Stimulated activated CD4-positive, alpha-beta T cell treated with anti-CD3 and anti-CD28 coated beads, Interleukin-4, amount 100 ng/mL, for 48 hours (primary cell): ENCODE results near the gene CHST11.

ENCODE experiments used
- DNase-seq, 2 donors: peaks; one replicate each; pipeline ENCODE4 v3.0.0-alpha.2; 2020; ENCODE audit warnings: low read depth in 2 of 2

The CHST11 gene

GRCh38 chr12:104720339-104721038, 263.7 kb downstream of the CHST11 start:
- DNase-seq, result peak in 1 of 2 donors; percentile 27

DNA sequence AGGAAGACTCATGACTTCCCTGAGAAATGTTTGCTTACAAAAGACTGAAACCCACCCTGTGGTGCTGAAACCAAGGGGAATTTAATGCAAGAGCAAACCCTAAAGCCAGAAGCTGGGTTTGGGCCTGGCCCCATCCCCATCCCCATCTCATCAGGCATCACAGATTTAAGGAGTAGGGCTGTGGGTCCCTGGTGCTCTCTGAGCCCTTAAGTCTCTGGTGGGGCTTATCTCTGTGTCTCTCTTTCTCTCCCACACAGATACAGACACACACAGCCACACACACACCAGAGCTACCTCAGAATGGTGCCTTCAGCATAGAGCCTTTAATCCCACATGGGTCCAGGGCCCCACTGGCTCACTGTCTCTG, 264.3 kb downstream of the CHST11 start:
- no peak for DNase-seq

- no peak for DNase-seq
Measured at GRCh38 chr12:104721936-104722335, 265.2 kb downstream of the CHST11 start.

- no peak for DNase-seq
Measured at GRCh38 chr12:104722601-104723534, 266.1 kb downstream of the CHST11 start.

GRCh38 chr12:104723895-104724294, 267.1 kb downstream of the CHST11 start:
- DNase-seq, result no peak

GRCh38 chr12:104724992-104725585, 268.3 kb downstream of the CHST11 start:
- no peak for DNase-seq

GRCh38 chr12:104725610-104726009, 268.9 kb downstream of the CHST11 start:
- DNase-seq, result no peak

DNA sequence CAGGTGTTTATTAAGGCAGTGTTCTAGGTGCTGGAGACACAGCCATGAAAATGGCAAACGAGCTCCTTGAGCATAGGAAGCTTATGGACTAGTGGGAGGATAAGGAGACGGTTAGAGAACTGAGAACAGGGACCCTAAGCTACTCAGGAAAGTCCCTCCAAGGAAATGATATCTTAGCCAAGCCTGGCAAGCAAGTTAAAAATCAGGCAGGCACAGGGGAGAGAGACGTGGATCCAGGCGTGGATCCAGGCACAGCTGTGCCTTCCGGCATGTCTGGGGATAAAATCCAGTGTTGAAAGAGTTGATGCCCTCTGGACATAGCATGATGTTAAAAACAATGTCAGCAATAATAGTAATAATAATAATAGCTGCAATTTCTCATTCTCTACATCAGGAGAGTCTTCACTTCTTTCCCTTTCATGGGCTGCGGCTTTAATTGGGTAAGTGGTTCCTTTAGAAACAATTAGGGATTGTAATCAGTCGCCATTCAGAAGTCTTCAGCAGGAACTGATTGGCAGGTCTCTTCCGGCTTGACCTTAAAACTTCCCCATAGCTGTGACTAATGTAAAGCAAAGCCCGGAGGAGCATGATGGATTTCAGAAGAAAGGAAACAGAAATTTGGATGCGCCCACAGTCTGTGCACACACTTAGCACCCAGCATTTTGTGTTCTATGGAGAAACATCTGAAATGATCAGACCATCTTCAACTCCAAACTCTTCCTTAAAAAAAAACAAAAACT, 271.1 kb downstream of the CHST11 start:
- DNase-seq, result no peak

- no peak for DNase-seq
Measured at GRCh38 chr12:104729091-104729490, 272.3 kb downstream of the CHST11 start.

- no peak for DNase-seq
Measured at GRCh38 chr12:104729610-104730446, 273.1 kb downstream of the CHST11 start.

DNA sequence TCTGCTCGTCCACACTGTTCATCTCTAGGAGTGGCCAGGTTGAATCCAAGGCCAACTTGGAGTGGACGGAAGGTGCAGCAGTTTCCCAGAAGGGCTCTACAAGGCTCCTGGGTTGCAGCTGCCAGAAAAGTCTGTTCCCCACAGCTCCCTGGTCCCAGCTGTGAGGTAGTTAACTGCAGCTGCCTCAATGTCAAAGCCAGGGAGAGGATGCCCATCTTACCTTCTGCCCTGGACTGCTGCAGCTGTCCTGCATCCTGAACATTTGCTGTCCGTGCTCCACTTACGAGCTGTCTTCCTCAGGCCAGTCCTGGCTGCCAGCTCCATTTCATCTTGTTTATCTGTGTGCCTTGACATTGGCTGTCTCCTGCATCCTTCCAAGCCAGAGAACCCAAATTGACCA, 274.0 kb downstream of the CHST11 start:
- DNase-seq, result no peak

- no peak for DNase-seq
Measured at GRCh38 chr12:104733717-104734175, 277.0 kb downstream of the CHST11 start.

- no peak for DNase-seq
Measured at GRCh38 chr12:104734541-104735095, 277.9 kb downstream of the CHST11 start.

DNA sequence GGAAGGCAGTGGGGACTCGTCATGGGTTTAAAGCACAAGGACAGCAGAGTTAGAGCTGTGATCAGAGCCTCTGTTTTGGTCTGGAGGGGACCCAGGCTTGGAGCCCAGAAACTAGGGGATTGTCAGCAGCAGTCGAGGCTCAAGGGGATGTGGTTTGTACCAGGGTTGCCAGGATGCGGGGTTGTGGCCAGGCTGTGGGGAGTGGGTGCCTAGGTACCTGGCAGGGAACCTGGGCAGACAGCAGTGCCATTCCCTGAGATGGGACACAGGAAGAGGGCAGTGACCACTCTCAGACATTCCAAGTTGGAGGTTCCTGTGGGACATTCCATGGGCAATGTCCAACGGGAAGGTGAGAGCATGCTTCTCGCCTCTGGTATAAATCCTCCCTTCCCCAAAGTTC, 279.1 kb downstream of the CHST11 start:
- DNase-seq, result no peak

- DNase-seq, result no peak
Measured at GRCh38 chr12:104736307-104736706, 279.6 kb downstream of the CHST11 start.

DNA sequence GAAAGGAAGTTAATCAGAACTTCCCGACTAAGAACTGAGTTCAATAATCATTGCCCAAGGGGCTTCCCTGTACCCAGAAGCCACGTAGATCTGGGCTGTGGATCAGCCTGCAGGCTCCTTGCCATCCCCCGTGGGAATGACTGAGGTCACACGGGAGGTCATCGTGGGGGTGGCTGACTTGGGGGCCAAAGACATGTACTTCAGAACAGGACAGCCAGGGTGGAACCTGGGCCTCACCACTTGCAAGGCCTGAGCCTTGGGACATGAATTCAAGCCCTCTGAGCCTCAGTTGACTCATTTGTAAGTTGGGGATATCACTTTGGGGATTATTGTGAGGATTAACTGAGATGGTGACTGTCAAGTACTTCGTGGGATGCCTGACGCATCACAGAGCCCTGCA, 280.4 kb downstream of the CHST11 start:
- no peak for DNase-seq

- DNase-seq, result no peak
Measured at GRCh38 chr12:104737791-104738301, 281.1 kb downstream of the CHST11 start.

GRCh38 chr12:104738331-104738730, 281.6 kb downstream of the CHST11 start:
- no peak for DNase-seq

- no peak for DNase-seq
Measured at GRCh38 chr12:104738776-104739642, 282.3 kb downstream of the CHST11 start.
